ENCODE measurements around the gene VSTM1.
"Not testable (repeated sequence)": the region's sequence is repeated elsewhere in the genome, so short reads cannot be mapped to it uniquely, and the experiment has no call there.

VSTM1 gene

GRCh38 chr19:54074851-54075250, 11.2 kb upstream of the VSTM1 start:
- DNase-seq (ENCODE audit: low read depth in 1 of 2, low spot score in 1 of 2), result no peak

GRCh38 chr19:54073829-54074228, 10.1 kb upstream of the VSTM1 start:
- no peak for DNase-seq (ENCODE audit: low read depth in 1 of 2, low spot score in 1 of 2)

DNA sequence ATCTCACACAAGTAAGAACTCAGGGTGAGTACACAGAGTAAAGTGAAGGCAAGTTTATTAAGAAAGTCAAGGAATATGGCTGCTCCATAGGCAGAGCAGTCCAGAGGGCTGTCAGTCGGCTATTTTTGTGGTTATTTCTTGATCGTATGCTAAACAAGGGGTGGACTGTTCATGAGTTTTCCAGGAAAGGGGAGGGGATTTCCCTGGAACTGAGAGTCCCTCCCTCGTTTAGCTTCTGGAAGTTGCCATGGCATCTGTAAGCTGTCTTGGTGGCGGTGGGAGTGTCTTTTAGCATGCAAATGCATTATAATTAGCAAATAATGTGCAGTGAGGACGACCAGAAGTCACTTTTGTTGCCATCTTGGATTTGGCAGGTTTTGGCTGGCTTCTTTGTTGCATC, 5.8 kb upstream of the VSTM1 start:
- DNase-seq (ENCODE audit: low read depth in 1 of 2, low spot score in 1 of 2), result no peak

DNA sequence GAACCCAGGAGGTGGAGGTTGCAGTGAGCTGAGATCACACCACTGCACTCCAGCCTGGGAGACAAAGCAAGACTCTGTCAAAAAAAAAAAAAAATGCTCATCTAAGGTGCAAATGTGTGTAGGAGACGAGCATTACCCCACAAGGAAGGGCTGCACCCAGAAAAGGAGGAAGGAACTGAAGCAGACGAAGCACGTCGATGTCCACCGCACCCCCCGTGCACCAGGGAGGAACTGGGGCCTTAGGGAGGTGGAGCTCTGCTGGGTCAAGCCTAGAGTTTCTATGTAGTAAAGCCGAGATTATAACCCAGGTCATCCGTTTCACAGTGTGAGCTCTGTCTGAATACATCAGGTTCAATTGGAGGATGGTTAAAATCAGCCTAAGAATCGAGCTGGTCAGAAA, 1.1 kb downstream of the VSTM1 start:
- DNase-seq (ENCODE audit: low read depth in 1 of 2, low spot score in 1 of 2), result no peak

DNA sequence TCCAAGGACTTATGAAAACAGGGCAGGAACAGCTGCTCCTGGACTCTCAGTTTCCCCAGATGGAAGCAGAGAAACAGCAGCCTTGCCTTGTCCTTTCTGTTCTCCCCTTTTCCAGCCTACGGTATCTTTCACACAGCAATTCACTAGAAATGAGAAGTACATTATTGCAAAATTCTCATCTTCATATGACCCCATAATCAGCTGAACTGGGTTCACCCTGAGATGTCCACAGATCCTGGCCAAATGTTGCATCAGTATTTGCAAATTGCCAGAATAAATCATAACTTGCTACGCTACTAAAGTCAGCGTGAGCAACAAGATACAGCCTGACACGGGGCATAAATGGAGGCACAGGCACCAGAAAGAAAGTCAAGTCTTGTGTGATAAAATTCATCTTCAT, 16.1 kb downstream of the VSTM1 start:
- DNase-seq (ENCODE audit: low read depth in 1 of 2, low spot score in 1 of 2), result no peak

DNA sequence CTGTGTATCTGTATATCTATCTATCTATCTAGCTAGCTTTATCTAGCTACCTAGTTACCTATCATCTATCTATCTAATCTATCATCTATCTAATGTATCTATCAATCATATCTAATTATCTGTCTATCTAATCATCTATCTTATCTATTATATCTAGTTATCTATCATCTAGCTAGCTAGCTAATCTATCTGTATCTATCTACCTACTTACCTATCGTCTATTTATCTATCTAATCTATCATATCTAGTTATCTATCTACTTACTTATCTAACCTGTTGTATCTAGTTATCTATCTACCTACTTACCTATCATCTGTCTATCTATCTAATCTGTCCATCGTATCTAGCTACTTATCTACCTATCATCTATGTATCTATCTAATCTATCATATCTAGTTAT, 17.9 kb downstream of the VSTM1 start:
- DNase-seq (ENCODE audit: low read depth in 1 of 2, low spot score in 1 of 2), result no peak

DNA sequence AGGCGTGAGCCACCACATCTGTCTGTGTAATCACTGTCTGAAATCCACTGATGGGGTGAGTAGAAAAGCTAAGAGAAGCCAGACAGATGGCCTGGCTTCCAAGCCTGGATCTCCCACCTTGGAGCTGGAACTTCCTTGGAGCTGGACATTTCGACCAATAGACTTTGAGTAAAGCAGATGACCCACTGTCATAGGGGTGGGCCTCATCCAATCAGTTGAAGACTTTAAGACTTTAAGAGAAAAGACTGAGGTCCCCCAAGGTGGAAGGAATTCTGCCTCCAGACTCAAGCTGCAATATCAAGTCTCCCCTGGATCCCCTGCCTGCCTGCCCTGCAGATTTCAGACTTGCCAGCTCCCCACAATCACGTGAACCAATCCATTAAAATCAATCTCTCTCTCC, 20.7 kb downstream of the VSTM1 start:
- no peak for DNase-seq (ENCODE audit: low read depth in 1 of 2, low spot score in 1 of 2)

DNA sequence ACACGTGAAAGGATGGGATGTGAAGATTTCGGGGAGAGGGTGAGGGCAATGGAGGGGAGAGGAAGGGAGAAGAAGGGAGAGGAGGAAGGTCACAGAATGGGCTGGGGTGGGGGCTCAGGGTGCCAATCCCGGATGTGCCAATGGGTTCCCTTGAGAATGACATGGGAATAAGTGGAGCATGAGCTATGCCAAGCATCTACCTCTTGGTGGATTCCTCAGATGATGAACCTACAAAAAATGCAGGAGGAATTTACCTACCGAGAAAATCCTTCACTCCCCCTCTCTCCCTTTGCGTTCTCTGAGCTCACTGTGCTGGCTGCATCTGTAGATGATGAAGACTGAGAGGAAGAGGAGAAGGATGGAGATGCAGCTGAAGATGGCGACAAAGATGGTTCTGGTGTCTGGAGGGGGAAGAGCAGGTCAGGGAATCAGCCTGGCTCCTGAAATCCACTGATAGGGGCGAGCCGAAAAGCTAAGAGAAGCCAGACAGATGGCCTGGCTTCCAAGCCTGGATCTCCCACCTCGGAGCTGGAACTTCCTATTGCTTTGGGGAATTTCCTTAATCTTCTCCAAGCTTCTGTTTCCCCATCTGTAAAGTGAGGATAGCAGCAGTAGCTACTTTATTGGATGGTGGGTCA, 21.6 kb downstream of the VSTM1 start:
- no peak for DNase-seq (ENCODE audit: low read depth in 1 of 2, low spot score in 1 of 2)

DNA sequence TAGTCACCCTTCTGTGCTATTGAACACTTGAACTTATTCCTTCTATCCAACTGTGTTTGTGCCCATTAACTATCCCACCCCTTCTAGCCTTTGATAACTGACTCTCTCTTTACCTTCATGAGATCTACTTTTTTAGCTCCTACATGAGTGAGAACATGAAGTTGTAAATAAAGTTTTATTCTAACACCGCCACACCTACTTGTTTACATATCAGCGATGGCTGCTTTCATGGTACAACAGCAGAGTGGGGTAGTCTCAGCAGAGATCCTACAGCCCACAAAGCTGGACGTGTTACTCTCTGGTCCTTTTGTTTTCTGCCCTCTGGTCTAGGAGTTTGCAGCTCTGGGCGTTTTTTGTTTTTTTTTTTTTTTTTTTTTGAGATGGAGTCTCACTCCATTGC, 23.7 kb downstream of the VSTM1 start:
- no peak for DNase-seq (ENCODE audit: low read depth in 1 of 2, low spot score in 1 of 2)

DNA sequence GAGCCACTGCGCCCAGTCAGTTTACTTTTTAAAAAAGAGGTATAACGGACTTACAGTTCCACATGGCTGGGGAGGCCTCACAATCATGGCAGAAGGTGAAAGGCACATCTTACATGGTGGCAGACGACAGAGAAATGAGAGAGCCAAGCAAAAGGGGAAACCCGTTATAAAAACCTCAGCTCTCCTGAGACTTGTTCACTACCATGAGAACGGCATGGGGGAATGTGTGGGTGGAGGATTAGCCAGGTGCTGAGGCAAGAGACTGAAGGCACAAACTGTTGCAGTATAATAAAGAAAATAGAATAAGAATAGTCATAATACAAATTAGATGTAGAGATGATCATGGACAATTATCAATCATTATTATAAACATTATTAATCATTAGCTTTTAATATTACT, 27.2 kb downstream of the VSTM1 start:
- DNase-seq (ENCODE audit: low read depth in 1 of 2, low spot score in 1 of 2), result not testable (repeated sequence)

GRCh38 chr19:54035215-54036178, 28.2 kb downstream of the VSTM1 start:
- no peak for DNase-seq (ENCODE audit: low read depth in 1 of 2, low spot score in 1 of 2)

DNA sequence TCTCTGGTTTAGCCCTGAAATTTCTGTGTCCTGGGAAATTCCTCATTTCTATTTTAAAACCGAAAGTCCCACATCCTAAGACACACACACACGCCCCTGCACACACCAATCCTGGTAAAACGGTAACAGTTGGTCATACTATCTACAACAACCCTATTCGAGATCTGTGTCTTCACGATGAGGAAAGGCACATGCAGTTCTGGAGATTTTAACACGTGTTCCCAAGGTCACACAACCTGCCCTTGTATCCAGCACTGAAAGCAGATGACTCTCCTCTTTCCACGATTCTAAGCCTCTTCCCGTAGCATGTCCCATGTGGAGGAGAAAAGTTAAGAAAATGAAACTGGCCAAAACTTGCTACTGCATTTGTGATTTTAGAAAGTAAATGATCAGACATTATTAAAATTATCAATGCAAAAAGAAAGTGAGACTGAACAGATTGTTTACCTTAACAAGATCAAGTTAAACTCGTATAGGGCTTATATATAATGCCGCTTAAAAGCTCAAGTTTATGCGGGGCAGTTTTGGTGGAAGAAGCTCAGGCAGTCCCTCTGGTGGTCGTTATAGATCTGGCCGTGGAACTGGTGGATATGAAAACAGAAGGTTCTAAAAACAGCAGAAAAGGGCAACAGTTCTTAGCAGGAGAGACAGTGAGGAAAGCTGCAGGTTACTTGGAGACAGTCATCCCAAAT, 32.7 kb downstream of the VSTM1 start:
- DNase-seq (ENCODE audit: low read depth in 1 of 2, low spot score in 1 of 2), result no peak

GRCh38 chr19:54029930-54030490, 33.7 kb downstream of the VSTM1 start:
- peak; percentile 6 to 18 for DNase-seq (ENCODE audit: low read depth in 1 of 2, low spot score in 1 of 2)

DNA sequence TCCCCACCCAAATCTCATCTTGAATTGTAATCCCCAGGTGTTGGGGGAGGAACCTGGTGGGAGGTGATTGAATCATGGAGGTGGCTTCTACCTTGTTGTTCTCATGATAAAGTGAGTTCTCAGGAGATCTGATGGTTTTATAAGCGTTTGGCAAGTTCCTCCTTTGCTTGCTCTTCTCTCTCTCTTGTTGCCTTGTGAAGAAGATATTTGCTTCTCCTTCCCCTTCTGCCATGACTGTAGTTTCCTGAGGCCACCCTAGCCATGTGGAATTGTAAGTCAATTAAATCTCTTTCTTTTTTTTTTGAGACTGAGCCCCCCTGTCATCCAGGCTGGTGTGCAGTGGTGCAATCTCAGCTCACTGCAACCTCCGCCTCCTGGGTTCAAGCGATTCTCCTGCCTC, 34.4 kb downstream of the VSTM1 start:
- no peak for DNase-seq (ENCODE audit: low read depth in 1 of 2, low spot score in 1 of 2)

GRCh38 chr19:54026656-54027055, 37.0 kb downstream of the VSTM1 start:
- no peak for DNase-seq (ENCODE audit: low read depth in 1 of 2, low spot score in 1 of 2)

- no peak for DNase-seq (ENCODE audit: low read depth in 1 of 2, low spot score in 1 of 2)
These were observed 39.0 kb downstream of the VSTM1 start for GRCh38 chr19:54024660-54025059.

DNA sequence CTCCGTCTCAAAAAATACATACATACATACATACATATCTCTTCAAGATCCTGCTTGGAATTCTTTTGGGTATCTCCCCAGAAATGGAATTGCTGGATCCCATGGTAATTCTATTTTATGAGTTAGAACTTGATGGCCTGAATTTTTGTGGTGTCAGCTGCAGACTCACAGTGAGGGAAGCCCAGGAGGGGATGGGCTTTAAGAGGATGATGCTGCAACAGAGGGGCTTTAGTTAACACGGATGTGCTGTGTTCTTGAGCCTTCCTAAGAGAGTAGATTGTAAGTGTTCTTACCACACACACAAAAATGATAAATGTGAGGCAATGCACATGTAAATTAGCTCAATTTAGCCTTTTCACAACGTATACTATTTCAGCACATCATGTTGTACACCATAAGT, 40.5 kb downstream of the VSTM1 start:
- no peak for DNase-seq (ENCODE audit: low read depth in 1 of 2, low spot score in 1 of 2)

DNA sequence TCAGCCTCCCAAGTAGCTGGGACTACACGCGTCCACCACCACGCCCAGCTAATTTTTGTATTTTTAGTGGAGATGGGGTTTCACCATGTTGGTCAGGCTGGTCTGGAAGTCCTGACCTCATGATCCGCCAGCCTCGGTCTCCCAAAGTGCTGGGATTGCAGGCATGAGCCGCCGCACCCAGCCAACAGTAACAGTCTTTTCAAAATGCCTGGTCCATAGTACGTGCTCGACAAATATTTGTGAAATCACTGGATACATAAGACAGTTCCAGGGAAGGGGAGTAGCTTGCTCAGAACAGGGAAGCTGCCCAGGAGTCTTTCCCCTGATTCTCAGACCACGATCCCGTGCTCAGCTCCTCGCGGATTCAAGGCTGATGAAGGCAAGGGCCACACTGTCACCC, 41.8 kb downstream of the VSTM1 start:
- DNase-seq (ENCODE audit: low read depth in 1 of 2, low spot score in 1 of 2), result no peak

- no peak for DNase-seq (ENCODE audit: low read depth in 1 of 2, low spot score in 1 of 2)
These were observed 42.3 kb downstream of the VSTM1 start for GRCh38 chr19:54021363-54021762.

DNA sequence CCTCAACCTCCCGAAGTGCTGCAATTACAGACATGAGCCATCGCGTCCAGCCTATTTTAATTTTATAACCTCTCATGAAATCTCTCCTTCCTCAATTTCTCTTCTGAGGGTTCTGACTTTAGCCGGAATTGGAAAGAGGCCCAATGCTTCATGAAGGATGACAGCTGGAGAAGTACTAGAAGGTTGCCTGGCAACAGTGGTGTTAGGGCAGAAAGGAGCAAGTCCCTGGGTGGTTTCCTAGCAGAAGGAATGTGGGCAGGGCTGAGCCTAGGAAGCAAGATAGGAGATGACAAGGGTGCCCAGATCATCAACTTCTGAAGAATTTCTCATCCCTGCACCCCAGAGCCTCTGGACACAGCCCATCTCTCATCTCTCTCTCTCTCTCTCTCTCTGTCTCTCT, 46.4 kb downstream of the VSTM1 start:
- DNase-seq (ENCODE audit: low read depth in 1 of 2, low spot score in 1 of 2), result no peak

DNA sequence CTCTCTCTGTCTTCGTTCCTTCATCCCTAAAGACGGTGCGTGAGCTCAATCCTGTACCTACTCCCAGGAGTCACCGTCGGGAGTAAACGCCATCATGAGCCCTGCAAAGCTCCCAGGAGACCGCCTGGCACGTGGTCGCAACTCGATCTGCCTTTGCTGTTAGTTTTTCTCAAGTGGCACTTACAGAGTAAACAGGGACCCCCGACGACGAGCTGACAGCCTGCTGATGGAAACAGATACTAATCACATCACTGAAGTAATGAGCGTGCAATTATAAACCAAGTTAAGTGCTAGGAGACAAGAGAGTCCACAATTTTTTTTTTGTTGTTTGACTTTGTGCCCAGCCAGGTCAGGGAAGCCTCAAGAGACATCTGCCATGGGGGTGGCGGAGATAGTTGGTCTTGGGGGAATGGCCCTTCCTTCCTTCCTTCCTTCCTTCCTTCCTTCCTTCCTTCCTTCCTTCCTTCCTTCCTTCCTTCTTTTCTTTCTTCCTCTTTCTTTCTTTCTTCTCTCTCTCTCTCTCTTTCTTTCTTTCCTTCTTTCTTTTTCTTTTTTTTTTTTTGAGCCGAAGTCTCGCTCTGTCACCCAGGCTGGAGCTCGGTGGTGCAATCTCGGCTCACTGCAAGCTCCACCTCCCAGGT, 48.7 kb downstream of the VSTM1 start:
- DNase-seq (ENCODE audit: low read depth in 1 of 2, low spot score in 1 of 2), result no peak

Data from stimulated activated CD4-positive, alpha-beta T cell treated with anti-CD3 and anti-CD28 coated beads, Interleukin-15, amount 100 ng/mL, for 1 hour (primary cell).